Activated CD4-positive, alpha-beta T cell treated with anti-CD3 and anti-CD28 coated beads for 48 hours (primary cell): Measurements from ENCODE around the gene RHBDL1.

ENCODE experiments used
- DNase-seq: peaks from one replicate; pipeline ENCODE4 v3.0.0-alpha.2; 2020

RHBDL1 gene

DNA sequence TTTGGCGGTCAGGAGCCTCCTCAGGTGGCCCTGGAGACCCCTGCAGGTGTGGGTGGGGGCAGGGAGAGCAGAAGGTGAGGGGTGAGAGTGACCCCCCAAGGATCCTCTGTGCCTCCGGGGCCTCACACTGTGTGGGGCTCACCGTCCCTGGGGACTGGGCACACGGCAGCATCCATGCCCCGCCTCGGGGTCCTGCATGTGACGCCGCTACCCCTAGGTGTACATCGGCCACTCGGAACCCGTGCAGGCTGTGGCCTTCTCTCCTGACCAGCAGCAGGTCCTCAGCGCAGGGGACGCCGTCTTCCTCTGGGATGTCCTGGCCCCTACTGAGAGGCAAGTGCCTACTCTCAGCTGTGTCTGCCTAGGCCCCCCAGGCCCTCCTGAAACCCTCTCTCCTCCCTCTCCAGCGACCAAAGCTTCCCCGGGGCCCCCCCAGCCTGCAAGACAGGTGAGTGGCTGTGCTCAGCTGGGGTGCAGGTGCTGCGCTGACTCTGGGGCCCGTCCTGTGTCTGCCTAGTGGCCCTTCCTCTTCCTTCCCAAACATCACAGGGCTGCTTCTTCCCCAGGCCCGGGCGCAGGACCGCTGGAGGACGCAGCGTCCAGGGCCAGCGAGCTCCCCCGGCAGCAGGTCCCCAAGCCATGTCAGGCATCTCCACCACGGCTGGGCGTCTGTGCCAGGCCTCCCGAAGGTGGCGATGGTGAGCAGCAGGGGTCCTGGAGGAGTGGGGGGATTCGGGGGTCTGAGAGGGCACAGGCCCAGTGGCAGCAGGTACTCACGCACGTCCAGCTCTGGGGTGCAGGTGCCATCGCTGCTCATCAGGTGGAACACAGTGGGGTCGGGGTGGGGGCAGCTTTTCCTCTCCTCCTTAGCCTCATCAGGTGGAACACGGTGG is 16.5 kb upstream of the RHBDL1 start:
- DNase-seq = no peak

DNA sequence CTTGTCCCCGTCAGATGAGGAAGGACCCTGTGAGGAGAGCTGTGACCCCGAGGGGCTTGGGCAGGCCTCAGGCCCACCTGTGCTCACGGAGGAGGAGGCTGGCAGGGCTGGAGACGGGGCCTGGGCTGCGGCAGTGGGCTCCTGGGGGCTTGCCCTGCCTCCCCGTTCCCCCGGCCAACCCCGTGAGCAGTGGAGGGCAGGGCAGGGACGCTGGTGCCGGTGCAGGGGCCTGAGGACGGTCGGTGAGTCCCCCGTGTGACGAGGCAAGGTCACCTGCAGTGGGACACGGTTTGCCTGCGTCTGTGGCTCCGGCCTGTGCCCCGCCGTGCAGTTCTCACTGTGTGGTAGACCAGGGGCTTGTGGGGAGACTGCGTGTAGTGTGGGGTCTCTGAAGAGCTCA is 15.9 kb upstream of the RHBDL1 start:
- no peak for DNase-seq

DNA sequence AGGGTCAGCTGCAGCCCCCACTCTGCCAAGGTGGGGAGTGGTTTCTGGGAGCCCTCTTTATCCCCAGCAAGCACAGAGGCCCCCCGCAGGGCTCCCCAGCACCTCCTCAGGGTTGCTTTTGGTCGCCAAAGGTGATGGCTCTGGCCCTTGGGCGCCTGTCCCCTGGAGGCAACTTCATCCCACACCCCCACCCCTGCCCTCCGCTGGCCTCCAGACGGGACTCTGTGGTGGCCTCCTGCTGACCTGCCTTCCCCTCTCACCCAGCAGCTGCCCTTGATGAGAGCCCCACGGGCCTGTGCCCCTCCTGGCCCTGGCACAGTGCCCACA is 15.4 kb upstream of the RHBDL1 start:
- no peak for DNase-seq

DNA sequence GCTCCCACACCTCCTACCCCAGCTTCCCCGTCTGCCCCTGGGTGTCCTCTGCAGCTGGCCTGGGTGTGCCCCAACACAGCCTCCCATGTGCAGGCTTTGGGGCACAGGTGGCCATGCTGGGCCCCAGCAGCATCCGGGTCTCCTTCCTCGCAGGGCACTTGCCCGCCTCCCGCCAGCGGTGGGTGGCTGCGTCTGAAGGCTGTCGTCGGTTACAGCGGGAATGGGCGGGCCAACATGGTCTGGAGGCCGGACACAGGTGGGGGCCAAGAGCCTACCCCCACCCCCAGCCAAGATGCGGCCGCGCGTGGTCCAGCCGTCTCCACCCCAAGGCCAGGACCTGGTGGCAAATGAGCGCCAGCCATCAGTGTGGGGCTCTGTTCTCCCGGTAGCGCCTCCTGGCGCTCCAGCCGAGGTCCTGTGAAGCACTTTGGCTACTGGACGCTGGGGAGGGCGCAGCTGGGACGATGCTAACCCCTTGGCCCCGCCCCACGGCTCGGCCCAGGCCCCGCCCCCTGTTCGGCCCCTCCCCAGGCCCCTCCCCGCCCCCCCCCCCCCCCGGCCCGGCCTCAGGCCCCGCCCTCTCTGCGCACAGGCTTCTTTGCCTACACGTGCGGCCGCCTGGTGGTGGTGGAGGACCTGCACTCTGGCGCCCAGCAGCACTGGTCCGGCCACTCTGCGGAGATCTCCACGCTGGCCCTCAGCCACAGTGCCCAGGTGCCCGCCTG is 14.8 kb upstream of the RHBDL1 start:
- DNase-seq = peak; percentile 81

DNA sequence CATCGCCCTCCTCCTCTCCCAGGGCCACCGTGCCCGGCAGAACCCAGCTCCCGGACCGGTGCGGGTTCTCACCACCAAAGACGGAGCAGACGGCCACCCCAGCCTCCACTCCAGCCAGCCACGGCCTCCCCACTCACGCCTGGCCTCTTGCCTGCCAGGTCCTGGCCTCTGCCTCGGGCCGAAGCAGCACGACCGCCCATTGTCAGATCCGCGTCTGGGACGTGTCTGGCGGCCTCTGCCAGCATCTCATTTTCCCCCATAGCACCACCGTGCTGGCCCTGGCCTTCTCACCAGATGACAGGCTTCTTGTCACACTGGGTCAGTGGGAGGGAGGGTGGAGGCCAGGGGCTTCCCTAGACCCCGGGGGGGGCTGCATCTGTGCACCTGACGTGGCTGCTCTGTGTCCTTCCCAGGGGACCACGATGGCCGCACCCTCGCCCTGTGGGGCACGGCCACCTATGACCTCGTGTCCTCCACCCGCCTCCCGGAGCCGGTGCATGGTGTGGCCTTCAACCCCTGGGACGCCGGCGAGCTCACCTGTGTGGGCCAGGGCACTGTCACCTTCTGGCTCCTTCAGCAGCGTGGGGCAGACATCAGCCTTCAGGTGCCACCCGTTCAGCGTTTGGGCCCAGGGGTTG is 14.2 kb upstream of the RHBDL1 start:
- no peak for DNase-seq

DNA sequence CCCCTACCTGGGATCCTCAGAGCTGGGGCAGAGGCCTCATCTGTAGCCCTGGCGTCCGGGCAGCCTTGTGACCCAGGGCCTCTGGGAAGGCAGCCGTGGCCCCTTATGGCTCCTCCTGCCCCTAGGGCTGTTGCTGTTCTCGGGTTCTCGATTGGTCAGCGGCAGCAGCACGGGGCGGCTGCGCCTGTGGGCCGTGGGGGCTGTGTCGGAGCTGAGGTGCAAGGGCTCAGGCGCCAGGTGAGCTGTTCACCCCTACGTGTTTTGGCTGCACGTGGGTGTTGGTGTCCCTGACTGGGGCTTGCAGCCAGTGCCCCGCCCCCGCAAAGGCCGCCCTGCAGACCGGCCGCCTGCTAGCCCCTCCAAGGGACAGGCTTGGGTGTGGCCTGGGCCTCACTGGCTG is 13.4 kb upstream of the RHBDL1 start:
- DNase-seq = no peak

DNA sequence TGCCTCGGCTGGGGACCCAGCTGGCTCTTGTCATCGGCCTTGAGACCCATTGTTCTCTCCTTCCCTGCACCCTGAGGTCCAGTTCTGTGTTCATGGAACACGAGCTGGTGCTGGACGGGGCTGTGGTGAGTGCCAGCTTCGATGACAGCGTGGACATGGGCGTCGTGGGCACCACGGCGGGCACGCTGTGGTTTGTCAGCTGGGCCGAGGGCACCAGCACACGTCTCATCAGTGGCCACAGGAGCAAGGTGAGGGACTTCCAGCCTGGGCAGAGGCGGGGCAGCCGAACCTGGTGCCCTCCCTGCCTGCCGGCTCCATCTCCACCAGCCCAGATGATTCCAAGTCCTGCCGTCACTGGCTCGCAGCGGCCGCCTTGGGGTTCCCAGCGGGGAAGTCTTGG is 12.9 kb upstream of the RHBDL1 start:
- no peak for DNase-seq

DNA sequence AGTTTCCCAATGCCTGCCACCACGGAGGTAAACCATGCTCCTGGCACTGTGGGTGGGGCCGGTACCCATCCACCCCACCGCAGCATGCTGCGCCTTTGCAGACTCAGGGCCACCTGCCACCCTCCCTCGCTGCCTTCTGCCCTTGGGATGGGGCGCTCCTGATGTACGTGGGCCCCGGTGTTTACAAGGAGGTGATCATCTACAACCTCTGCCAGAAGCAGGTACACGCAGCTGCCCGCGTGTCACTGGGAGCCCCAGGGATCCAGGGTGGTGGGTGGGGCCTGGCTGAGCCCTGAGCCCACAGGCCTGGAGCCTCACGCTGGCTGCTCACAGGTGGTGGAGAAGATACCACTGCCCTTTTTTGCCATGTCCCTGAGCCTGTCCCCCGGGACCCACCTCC is 8.9 kb upstream of the RHBDL1 start:
- DNase-seq = no peak

DNA sequence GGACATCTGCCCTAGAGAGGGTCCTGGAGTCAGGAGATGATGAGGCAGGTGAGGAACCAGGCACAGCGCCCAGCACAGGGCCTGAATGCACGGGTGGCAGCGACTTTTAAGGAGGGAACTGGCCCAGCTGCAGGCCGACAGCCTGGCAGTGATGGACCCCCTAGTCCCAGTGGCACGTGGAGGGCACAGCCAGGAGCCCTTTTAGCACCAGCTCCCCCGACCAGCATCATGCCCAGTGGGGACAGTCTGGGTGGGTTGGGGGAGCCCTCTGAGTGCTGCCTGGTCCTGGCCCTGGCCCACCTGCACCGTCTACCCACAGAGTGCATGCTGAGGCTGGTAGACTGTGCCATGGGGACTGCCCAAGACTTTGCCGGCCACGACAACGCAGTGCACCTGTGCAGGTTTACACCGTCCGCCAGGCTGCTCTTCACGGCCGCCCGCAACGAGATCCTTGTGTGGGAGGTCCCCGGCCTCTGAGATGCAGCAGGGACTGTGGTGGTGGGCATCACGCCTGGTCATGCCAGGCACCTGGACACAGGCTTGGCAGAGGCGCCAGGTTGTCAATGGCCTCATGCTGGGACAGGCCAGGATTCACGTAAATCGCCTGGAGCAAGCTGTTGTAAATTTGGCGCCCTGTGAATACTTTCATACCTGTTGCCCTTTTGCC is 8.2 kb upstream of the RHBDL1 start:
- DNase-seq = no peak

DNA sequence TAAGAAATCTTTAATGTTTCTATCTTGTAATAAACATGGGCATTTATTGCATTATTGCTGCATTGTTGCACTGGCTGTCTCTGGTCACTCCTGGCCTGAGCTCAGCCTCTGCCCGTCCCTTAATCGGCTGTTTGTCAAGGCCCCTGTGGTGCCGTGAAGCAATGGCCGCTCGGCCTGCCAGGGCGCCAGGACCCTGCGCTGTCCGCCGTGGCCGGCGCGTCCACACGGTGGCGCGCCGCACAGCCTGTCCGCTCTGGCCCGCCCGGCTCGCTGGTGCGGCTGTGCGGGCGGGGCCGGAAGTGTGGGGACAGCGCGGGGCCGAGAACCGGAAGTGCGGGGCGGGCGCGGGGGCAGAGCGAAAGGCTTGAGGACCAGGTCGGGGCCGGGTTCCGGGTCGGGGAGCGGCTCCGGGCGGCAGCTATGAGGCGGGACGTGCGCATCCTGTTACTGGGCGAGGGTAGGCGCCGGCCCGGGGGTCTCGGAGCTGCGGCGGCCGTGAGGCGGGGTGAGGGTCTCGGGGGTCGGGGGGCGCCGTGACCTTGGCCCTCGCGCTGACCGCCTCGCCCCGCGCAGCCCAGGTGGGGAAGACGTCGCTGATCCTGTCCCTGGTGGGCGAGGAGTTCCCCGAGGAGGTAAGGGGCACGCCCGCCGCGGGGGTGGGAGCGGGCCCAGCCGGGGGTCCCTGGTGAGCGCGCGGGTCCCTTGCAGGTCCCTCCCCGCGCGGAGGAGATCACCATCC is 7.5 kb upstream of the RHBDL1 start, which contains the start of gene RHOT2:
RHOT2 (plus strand) TSS at position 353 of the 739 bp plus-strand sequence; CDS start at position 421, 68 bp downstream.
- DNase-seq = peak; percentile 95

DNA sequence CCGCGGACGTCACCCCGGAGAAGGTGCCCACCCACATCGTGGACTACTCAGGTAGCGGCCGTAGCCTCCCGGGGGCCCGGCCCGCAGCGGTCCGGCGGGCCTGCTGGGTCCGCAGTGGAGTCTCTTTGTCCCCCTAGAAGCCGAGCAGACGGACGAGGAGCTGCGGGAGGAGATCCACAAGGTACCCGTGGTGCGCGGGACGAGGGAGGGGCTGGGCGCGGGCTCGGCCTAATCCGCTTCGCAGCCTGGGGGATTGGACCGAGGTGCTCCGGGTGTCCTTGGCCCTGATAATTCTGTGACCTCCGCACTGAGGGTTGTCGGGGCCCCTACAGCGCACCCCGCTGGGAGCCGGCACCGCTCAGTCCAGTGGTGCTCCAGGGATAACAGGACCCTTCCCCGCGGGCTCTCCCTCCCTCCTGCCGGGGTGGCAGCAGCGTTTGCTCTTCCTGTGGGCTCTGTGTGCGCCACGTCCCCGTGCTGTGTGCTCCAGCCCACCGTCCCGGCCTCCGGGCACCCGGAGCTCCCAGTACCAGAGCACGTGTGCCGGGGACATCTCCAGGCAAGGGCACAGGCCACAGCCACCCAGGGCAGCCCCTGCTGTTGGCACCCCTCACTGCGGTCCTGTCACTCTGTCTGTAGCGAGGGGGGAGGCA is 6.8 kb upstream of the RHBDL1 start:
- DNase-seq = peak; percentile 36

DNA sequence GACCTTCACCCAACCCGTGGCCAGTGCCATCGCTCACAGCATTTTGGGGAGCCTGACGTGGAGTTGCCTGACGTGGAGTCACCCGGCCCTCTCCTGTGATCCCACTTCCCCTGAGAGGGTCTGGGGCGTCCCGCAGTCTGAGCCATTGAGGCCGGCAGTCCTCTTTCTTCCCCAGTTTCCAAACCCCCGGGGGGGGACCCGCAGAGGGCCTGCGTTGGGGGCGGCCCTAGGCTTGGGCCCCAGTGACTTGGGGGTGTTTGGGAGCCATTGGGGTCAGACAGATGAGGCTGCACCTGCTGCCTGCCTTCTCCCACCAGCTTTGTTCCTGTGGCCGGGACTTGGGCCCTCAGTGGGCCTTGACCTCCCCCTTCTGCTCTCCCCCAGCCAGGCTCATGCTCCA is 5.8 kb upstream of the RHBDL1 start:
- DNase-seq = no peak

DNA sequence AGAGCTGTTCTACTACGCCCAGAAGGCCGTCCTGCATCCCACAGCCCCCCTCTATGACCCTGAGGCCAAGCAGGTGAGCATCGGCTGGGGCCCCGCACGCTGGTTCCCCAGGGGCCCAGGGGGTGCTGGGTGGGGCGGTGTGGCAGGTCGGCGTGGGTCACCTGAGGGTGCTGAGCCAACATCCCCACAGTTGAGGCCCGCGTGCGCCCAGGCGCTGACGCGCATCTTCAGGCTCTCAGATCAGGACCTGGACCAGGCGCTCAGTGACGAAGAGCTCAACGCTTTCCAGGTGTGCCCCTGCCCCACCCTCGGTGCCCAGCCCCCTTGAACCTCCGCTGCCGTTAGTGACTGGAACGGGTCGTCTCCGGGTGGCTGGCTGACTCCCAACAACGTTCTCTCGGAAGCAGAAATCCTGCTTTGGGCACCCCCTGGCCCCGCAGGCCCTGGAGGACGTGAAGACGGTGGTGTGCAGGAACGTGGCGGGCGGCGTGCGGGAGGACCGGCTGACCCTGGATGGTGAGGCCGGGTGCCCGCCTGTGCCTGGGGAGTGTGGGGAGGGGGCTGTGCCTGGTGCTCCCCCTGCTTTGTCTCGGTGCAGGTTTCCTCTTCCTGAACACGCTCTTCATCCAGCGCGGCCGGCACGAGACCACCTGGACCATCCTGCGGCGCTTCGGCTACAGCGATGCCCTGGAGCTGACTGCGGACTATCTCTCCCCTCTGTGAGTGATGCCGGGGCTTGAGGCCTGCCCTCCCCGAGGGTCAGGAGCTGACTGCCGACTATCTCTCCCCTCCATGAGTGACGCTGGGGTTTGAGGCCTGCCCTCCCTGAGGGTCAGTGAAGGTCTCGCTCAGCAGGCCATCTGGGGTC is 4.8 kb upstream of the RHBDL1 start:
- no peak for DNase-seq

DNA sequence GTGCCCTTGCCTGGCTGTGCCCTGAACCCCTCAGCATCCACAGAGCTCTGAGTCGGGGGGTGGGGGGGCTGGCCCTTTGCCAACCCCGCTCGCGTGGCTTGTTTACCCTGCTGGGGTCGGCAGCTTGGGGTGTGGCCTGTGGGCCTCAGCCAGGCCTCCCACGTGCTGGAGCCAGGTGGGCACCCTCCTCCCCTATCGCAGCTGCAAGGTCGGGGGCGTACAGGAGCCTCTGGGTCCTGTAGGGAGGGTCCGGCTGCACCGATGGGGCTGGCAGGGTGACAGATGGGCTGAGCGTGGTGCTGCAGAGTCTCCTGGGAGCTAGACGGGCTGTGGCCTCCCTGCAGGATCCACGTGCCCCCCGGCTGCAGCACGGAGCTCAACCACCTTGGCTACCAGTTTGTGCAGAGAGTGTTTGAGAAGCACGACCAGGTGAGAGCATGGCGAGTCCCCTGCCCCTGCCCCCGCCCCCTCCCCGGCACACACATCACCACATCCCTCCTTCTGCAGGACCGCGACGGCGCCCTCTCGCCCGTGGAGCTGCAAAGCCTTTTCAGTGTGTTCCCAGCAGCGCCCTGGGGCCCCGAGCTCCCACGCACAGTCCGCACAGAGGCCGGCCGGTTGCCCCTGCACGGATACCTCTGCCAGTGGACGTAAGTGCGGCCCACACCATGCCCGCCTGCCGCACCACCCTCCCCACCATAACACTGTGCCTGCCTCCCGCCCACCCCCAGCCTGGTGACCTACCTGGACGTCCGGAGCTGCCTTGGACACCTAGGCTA is 3.9 kb upstream of the RHBDL1 start:
- no peak for DNase-seq

DNA sequence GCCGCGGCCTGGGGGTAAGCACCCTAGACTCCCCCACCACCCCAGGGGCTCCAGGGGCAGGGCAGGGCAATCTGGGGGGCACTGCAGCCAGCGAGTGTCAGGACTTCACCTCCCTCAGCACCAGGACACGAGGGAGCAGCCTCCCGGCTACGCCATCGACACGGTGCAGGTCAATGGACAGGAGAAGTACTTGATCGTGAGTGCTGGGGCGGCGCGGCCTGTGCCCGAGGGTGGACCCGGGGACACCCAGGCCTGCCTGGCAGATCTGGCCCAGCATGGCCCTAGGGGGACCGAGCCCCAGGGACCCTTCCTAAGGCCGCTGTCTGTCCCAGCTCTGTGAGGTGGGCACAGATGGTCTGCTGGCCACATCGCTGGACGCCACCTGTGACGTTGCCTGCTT is 3.1 kb upstream of the RHBDL1 start:
- DNase-seq = no peak

DNA sequence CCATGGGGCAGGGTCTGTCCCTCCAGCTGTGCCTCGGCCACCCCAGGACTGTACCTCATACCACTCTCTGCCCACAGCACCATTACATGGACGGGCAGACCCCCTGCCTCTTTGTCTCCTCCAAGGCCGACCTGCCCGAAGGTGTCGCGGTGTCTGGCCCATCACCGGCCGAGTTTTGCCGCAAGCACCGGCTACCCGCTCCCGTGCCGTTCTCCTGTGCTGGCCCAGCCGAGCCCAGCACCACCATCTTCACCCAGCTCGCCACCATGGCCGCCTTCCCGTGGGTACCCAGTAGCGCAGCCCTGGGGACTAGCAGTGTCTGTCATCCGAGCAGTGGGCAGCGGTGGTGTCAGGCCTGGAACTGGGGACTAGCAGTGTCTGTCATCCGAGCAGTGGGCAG is 2.6 kb upstream of the RHBDL1 start:
- DNase-seq = no peak

DNA sequence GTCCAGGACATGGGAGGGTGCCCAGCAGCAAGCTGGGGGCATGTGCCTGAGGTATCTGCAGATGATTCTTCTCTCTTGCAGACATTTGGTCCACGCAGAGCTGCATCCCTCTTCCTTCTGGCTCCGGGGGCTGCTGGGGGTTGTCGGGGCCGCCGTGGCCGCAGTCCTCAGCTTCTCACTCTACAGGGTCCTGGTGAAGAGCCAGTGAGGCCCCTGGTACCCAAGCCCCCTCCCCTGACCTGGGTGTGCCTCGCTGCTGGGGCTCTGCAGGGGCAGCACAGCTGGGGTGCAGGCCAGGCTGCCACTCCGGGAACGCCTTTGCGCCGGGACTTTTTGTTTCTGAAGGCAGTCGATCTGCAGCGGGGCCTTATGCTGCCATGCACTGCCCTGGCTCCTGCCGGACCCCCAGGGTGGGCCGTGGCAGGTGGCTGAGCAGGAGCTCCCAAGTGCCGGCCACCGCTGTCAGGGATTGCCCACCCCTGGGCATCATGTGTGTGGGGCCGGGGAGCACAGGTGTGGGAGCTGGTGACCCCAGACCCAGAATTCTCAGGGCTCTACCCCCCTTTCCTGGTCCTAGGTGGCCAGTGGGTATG is 2.0 kb upstream of the RHBDL1 start:
- DNase-seq = no peak

DNA sequence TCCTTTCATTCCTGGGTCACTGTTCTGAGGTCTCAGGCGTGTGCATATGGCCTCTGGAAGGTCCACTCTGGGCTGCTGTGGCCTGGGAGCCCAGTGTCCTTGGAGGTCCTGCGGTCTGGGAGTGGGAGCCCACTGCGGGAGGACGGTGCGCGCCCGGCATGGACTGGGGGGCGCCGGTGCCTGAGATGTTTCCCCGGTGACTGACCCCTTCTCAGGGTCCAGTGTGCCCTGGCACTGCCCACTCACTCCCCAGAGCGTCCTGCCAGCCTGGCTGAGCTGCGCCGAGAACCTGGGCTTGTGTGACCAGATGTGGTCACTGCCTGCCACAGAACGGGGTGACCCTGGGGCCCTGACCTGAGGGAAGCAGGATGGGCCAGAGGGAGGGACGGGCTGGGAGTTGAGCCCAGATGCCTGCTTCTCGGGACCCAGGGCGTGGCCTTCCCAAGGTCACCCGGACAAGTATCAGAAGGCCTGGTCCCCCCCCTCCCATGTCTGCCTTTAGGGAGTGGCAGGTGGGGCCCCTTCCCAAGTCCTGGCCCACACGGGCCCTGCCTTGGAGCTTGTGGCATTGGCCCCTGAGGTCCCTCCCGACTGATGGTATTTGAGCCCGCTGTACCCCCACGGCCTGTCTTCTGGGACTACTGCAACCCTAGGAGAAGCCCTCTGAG is 1.1 kb upstream of the RHBDL1 start:
- no peak for DNase-seq

DNA sequence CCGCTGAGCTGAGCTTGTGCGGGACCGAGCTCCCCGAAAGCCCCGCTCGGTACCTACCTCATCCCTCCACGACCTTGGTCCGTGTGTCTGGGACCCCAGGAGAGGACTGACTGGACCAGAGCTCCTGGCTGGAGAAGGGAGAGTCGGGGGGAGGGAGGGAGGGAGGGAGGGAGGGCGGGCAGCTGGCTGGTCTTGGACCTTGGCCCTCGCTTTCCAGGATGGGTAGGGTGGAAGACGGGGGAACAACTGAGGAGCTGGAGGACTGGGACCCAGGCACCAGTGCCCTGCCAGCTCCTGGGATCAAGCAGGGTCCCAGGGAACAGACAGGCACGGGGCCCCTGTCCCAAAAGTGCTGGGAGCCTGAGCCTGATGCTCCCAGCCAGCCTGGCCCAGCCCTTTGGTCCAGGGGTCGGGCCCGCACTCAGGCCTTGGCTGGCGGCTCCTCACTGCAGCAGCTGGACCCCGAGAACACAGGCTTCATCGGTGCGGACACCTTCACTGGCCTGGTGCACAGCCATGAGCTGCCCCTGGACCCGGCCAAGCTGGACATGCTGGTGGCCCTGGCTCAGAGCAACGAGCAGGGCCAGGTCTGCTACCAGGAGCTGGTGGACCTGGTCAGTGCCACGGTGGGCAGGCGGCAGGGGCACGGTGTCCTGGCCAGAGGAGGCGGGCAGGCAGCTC is 553 bp downstream of the RHBDL1 start:
- DNase-seq = no peak
